Measurements from ENCODE around the gene CTSH.
"Not testable (repeated sequence)": the region's sequence is repeated elsewhere in the genome, so short reads cannot be mapped to it uniquely, and the experiment has no call there.

CTSH gene

DNA sequence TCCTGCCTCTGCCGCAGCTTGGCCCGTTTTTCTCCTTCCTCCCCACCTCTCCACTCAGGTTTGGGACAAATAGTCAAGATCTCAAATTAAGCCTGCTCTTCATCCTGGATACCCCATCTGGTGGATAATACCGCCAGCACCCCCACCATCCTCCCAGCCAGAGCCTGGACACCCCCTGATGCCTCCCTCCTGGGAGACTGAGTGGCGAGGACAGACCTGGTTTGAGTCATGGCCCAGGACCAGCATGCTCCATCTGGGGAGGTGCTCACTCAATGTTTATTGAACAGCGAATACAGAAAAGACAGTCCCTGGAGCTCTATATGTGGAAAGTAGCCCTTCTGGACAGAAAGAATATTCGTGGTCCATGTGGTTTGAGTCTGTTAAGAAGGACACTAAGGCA lies 23.3 kb downstream of the CTSH start:
- DNase-seq = no peak

DNA sequence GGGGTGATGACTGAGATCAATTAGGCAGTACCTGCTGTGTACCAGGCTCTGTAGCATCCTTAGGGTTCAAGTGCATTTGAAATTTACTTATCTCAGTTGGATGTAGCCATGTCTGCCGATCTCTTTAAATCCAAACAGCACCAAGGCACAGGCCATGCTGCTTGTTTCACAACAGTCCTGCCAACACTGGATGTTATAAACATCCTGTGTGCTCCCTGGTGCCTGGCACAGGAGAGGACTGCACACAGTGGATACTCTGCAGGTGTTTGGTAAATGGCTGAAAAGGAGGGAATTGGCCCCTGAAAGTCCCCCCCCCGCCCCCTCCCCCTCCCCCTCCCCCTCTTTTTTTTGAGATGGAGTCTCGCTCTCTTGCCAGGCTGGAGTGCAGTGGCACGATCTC lies 27.0 kb downstream of the CTSH start:
- DNase-seq = no peak

DNA sequence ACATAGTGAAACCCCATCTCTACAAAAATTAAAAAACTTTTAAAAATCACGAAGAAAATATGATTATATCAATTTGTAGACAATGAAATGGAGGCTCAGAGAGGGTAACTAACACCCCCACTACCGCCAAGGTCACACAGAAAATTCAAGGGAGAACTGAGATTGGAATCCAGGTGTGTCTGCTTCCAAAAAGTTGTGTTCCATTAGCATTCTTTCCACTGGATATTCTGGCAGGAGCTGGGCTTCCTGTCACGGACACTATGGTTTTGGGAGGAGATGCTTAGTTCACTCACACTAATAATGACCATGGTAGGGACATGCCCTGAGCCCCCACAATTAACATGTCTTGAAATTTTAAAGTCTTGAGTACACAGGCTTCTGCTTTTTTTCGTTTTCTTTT lies 28.8 kb downstream of the CTSH start:
- no peak for DNase-seq

DNA sequence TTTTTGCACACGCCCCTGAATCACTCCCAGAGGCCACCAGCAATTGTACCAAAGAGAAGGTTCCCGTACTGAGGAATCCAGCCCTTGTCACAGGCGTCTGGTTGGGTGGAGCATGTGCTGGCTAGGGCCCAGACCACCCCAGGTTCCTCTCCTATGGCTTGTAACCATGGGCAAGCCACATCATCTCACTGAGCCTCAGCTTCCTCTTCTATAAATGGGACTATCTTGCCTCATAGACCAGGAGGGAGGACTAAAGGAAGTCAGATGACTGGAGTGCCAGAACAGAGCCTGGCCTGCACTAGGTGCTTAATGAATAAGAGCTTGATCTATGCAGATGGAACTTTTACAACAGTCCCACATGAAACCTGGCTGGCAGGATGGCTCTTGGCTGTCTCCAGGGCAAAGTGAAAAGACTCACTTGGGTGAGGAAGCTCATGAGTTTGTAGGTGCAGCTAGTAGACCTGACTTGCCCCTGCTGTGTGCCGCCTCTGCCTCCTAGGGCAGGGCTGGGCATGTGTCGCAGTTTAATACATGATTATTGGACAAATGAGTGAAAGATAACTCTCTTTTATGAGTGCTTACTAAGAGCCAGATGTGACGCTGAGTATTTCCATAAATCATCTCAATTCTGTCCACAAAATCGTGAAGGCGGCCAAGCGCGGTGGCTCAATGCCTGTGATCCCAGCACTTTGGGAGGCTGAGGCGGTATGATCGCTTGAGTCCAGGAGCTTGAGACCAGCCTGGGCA lies 29.3 kb downstream of the CTSH start:
- DNase-seq = no peak

DNA sequence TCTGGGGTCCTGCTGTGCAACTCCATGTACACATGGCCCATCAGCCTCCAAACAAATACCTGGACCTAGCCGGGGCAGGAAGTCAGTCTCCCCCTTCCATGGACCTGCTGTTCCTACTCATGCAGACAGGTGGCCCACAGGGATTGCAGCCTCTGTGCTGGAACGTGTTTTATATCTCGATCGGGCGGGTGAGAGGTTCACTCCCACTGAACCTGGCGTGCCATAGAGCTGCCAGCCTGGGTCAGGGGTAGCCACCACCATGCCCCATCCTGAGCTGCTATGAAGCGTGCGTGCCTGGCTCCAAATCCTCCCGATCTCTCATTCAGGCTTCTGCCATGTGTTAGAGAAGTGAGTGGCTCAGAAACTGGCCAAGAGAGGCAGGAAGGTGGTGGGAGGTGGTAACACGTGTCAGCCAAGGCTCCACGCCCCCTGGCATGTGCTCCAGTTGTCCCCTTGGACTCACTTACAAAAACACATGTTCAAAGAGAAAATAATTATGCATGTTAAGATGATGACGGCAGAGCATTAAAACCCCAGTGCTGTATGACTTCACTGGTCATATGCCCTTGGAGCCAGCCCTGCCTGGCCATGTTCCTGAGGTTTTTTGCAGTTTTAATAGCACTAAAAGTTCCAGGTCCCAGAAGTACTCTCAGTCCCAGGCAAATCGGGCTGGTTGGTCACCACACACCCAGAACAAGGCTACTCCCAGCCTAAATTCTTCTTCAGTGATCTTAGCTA lies 30.6 kb downstream of the CTSH start:
- no peak for DNase-seq

DNA sequence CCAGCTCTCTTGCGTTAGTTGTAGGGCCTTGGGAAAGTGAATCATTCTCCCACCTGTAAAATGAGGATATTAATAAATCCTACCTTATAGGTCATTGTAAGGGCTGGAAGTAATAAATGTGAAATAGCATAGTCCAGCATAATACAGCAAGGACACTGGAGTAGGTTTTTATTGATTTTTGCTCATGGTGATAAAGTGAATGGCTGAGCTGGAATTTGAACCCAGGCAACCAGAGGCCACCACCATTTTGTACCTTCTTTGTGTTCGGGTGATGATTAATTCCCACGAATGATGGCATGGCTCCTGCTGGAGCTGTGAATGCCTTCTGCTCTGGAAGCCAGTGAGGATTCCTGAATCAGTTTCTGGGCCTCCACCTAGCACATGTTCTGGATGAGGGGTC lies 31.8 kb downstream of the CTSH start:
- no peak for DNase-seq

DNA sequence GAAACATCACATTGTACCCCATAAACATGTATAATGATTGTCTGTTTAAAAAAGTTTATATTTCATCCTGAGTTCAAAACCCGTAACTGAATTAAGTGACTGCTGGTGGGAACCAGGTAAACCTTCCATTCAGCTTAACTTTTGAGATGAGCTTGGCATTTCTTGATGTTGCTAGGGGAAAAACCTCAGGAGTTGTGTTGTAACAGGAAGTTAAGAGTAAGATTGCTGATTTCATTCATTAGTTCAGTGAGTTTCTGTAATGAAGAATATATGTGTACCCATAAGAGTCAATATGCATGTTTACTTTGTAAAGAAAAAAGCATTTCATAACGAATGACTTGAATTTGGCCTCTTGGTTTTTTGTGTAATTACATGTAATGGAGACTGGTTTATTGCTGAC lies 32.5 kb downstream of the CTSH start:
- DNase-seq = no peak

DNA sequence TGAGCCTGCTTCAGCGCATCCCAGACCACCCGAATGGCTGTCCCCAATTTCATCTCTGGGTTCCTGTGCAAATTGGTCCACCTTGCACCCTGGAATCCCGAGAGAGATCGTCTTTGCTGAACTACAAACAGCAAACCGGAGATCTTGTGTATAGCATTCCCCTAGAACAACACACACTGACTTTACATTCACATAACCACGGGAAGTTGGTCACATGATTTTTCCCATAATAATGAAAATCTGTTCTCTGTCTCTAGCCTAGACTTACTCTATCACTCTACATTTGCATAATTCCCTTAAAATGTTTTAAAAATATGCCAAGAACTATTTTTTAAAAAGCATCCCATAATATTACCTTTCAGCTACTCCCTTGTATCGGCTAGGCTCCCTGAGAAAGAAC lies 34.6 kb downstream of the CTSH start:
- DNase-seq = no peak

DNA sequence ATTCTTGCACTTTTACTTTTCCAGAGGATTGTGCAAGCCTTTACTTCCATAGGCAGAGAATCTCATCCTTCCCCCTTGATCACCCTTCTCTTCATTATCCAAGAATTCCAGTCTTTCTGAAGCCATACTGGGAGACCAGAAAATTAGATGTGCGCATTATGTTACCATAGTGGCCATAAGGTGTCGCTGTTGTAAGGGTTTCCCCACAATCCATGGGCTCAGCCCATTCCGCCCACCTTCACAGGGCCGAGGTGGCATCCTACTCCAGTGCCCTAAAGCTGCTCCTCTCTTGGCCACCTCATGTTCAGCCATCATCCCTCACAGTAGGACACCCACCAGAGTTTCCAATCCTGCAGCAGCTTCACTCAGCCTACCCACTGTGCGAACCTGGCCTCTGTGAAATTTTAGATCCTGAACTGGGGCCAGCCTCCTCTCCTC lies 35.0 kb downstream of the CTSH start:
- DNase-seq = no peak

DNA sequence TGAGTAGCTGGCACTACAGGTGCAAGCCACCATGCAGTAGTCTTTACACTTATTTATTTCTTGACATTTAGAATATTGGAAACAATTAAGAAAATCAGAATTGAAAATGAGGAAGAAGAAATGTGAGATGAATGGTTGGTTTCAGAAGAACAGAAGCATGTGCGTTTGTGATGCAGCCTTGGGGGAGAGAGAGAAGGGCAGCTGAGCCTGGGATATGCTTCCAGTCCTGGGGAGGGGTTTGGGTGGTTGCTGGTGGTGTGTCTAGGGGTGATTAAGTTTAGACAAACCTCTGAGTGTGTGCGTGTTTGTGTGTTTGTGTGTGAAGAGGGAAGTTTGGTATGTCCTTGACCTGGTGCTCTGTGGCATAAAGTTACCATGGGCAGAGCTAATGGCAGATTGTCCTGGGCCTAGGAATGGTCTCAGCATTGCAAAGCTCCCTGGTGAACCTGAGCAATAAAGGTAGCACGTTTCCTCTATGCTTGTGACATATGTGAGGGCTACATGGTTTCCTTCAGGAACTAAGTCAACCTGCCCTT lies 35.6 kb downstream of the CTSH start:
- no peak for DNase-seq

DNA sequence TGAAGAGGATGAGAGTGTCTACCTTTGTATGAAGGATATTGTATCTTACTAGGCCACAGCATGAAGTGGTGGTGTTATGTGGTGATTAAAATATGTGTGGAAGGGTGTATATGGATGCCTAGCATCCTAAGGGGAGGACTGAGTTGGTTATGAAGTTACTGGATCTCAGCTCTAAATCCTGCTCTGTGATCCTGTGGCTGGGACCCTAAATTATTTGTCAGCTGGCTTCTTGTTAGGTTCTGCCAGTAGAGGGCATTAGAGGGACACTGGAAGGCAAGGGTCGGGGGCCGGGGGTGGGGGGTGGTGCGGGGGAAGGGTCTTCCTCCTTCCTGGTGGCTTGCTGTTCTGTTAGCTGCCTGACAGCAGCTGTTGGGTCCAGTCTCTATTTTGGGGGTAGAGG lies 37.3 kb downstream of the CTSH start:
- no peak for DNase-seq

DNA sequence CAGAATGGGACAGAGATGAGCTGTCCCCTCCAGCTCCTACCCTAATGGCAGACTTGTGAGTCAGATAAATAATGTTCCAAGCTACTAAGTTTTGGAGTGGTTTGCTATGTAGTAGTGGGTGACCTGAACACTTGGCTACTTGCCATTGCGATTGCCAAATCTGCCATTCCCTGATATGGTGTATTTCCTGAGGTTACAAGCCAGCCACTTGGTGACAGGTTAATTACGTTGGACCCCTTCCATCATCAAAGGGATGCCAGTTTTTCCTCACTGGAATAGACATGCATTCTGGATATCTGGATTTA lies 38.6 kb downstream of the CTSH start:
- no peak for DNase-seq

DNA sequence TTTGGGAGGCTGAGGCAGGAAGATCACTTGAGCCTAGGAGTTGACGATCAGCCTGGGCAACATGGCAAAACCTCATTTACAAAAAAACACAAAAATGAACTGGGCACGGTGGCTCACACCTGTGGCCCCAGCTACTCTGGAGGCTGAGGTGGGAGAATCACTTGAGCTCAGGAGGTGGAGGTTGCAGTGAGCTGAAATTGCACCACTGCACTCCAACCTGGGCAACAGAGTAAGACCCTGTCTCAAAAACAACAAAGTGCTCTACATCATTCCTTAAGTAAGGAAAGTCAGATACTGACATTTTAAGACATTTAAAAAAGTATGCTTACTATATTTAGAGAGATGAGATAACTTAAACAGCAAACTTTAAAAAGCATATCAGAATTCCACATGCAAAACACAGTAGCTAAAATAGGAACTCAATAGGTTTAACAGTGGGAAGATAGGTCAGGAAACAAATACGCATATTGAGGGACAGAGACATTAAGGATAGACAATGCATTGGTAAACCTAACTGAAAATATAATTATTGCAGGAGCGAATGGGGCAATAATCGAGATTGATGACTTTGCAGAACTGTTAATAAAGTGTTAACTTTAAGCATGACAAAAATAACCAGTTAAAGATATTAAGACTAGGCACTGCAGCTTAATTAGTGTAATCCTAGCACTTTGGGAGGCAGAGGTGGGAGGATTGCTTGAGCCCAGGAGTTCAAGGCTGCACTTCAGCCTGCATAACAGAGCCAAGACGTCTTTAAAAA lies 40.1 kb downstream of the CTSH start:
- DNase-seq = no peak

DNA sequence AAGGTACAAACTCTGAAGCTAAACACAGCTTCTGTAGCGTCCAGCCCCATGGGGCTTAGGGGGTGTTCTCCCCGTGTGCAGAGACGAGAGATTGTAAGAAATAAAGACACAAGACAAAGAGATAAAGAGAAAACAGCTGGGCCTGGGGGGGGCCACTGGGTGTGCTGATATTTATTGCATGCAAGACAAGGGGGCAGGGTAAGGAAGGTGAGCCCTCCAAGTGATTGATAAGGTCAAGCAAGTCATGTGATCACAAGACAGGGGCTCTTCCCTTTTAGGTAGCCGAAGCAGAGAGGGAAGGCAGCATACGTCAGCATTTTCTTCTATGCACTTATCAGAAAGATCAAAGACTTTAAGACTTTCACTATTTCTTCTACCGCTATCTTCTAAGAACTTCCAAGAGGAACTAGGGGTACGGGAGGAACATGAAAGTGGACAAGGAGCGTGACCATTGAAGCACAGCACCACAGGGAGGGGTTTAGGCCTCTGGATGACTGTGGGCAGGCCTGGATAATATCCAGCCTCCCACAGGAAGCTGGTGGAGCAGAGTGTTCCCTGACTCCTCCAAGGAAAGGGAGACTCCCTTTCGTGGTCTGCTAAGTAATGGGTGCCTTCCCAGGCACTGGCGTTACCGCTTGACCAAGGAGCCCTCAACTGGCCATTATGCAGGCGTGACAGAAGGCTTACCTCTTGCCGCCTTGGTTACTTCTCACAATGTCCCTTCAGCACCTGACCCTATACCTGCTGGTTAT lies 42.4 kb downstream of the CTSH start:
- DNase-seq = not testable (repeated sequence)

DNA sequence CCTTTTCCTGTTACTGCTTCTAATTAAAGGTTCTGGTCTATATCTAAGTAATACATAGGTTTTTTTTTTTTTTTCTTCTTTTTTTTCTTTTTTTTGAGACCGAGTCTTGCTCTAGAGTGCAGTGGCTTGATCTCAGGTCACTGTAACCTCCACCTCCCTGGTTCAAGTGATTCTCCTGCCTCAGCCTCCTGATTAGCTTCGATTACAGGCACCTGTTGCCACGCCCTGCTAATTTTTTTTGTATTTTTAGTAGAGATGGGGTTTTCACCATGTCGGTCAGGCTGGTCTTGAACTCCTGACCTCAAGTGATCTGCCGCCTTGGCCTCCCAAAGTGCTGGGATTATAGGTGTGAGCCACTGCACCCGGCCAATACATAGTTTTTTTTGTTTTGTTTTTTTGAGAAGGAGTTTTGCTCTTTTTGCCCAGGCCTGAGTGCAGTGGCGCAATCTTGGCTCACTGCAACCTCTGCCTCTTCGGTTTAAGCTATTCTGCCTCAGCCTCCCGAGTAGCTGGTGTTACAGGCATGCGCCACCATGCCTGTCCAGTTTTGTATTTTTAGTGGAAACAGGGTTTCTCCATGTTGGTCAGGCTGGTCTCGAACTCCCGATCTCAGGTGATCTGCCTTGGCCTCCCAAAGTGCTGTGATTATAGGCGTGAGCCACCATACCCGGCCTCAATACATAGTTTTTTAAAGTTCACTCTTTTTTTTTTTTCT lies 43.9 kb downstream of the CTSH start:
- DNase-seq = not testable (repeated sequence)

DNA sequence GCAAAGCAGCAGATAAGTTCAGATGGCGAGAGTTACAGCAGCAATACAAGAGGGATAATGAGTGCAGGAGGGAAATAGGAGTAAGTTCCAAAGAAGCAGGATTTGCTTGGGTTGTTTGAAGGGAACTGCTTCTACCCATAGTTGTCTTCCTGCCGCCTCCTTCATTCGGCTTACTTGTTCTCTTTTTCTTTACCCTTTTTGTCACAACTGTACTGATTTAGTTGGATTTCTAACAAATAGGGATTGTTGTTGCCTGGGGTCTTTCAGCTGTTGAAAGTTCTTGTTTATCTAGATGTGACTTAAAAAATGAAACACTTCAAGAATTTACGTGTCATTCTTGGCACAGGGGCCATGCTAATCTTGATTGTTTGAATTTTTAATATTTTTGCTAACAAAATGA lies 46.3 kb downstream of the CTSH start:
- DNase-seq = no peak

DNA sequence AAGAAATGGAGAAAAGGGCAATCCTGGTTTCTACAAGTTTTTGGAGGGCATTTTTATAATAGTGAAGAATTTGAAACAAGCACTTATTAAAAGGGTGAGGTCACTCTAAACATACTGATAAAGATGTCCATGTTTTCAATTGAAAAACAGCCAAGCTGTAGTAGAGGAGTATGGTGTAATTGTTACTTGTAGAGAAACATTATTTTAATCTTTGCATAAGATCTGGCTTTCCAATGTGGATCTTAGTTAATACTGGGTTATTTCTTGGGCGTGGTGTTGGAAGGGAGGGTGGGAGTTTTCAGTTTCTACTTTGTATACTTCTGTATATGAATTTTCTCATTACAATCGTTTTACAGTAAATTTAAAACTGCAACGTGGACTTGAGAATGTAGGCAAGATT lies 49.4 kb downstream of the CTSH start:
- no peak for DNase-seq

DNA sequence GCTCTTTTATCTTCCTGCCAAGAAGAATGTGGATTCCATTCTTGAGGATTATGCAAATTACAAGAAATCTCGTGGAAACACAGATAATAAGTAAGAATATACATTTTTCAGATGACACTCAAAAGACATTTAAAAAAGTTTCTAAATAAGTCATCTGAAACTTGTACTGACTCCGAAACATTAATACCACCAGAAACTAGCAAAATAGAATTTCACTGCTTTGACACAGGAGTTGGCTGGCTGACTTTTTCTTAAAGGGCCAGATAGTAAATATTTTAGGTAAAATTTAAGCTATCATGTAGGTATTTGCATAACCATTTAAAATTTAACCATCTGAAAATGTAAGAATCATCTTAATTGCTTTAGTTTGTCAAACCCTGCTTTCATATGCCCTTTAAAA lies 51.3 kb downstream of the CTSH start:
- no peak for DNase-seq

DNA sequence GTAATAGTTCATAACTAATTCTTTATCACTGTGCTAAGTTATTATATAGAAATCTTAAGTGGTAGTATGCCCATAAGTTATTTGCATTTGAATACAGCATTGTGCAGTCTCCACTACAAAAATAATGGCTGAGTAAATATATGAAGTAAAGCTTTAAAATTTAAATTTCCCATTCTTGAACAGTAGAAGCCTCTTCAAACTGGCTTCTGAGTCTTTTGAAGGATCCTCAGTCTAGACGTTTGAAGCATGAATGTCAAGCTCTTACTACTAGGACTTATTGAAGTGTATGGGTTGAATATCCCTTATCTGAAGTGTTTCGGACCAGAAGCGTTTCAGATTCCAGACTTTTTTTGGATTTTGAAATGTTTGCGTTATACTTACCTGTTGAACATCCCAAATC lies 55.8 kb downstream of the CTSH start:
- no peak for DNase-seq

DNA sequence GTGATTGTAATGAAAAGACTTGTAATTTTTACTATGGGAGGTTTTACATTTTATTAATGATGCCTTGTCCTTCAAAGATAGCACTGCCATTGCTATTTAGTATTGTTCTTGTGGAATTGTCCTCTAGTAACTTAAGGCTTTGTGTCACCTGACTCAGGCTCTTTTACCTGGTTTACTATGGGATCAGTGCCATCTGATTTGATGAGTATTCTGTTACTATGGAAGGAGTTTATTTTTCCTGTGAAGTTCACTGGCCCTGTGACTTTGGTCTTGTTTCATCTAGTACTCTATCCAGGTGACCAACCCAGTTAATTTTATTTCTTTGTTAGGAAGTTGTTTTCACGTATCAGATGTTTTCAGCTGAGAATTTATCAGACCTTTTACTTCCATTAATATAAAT lies 63.2 kb downstream of the CTSH start:
- DNase-seq = no peak

DNA sequence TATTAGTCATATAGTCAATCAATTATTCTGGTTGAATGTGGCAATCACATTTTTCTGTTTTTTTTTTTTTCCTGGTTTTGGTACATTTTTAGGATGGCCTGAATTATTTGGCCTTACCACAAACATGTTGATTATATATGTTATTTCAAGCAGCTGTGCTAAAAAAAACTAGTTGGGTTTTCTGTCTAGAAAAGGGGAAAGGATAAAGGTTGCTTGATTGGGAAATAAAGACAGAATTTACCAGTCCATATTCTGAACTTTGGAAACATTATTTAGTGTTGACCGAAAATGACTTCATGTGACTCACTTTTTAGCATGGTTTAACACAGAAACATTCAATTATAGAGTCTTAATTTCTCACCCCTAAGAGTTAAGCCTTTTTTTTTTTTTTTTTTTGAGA lies 64.0 kb downstream of the CTSH start:
- no peak for DNase-seq

DNA sequence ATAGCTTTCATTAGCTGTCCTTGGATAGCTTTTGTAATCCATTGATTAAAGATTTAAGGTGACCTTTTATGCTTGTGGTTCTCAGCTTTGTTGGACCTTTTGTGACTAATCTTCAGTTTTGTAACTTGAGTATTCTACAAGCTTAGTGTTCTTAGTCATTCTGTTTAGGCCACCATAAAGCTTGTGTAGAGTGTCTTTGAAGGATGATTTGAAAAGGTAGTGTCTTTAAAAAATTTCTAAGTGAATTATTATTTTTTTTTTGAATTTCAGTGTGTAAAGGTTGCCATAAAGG lies 64.7 kb downstream of the CTSH start:
- DNase-seq = no peak
